GM06990 (cell line): Measurements from ENCODE around the gene AOC3.
"Not testable (repeated sequence)": the region's sequence is repeated elsewhere in the genome, so short reads cannot be mapped to it uniquely, and the experiment has no call there.

Experiments
- DNase-seq: peaks from one replicate; pipeline ENCODE4 v3.0.0-alpha.2; 2011; ENCODE audit not compliant: insufficient read length; ENCODE audit errors: extremely low read depth
- H3K27me3 ChIP-seq: replicated peaks from 2 replicates; pipeline ENCODE4 v1.6.0; 2011; ENCODE audit warnings: low read length; ENCODE audit not compliant: control insufficient read depth, insufficient read depth
- H3K36me3 ChIP-seq: 2 replicates; pipeline ENCODE4 v1.5.1; 2011; ENCODE audit warnings: low read length; ENCODE audit not compliant: control insufficient read depth, insufficient read depth
- H3K4me3 ChIP-seq: replicated peaks from 2 replicates; pipeline ENCODE4 v1.5.1; 2011; ENCODE audit warnings: low read depth, mild to moderate bottlenecking, control low read depth, low read length
- TF ChIP-seq, protein P1 (sequence below): IDR thresholded peaks from 2 replicates; pipeline ENCODE4 v1.5.1; 2011; ENCODE audit warnings: low read length, control low read depth, mild to moderate bottlenecking, inconsistent platforms; ENCODE audit not compliant: insufficient read depth, poor library complexity, severe bottlenecking

AOC3 gene

DNA sequence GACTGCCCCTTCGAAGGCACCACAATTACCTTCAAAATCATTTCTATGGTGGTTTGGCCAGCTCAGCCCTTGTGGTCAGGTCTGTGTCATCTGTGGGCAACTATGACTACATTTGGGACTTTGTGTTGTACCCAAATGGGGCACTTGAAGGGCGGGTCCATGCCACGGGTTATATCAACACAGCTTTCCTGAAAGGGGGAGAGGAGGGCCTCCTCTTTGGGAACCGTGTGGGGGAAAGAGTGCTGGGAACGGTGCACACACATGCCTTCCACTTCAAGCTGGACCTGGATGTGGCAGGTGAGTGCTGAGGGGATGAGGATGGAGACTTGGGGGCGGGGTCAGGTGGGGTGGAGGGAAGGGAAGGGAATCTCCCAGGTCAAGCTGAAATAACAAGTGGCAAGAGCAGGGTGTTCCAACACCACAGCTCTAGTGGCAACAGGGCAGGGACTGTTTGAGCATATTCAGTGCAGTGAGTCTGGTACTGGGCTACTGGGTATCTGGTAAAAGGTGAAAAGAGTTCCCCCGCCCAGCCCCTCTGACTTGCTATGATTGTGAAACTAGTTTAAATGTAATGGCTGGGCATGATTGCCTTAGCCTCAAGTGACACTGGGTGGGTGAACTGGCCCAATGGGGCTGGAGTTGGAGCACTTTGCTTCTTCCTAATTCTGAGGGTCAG is 4.9 kb upstream of the AOC3 start:
- no peak overlapping the region for H3K4me3 ChIP-seq
- peaks cover 21% of the 10 kb centered on the region for H3K36me3 ChIP-seq
- no peak for DNase-seq
- TF ChIP-seq, protein P1, sequence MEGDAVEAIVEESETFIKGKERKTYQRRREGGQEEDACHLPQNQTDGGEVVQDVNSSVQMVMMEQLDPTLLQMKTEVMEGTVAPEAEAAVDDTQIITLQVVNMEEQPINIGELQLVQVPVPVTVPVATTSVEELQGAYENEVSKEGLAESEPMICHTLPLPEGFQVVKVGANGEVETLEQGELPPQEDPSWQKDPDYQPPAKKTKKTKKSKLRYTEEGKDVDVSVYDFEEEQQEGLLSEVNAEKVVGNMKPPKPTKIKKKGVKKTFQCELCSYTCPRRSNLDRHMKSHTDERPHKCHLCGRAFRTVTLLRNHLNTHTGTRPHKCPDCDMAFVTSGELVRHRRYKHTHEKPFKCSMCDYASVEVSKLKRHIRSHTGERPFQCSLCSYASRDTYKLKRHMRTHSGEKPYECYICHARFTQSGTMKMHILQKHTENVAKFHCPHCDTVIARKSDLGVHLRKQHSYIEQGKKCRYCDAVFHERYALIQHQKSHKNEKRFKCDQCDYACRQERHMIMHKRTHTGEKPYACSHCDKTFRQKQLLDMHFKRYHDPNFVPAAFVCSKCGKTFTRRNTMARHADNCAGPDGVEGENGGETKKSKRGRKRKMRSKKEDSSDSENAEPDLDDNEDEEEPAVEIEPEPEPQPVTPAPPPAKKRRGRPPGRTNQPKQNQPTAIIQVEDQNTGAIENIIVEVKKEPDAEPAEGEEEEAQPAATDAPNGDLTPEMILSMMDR: no peak
- H3K27me3 ChIP-seq: no peaks in the 10 kb centered on the region

GRCh38 chr17:42846594-42847280 is 4.3 kb upstream of the AOC3 start:
- TF ChIP-seq, protein P1: no peak
- H3K27me3 ChIP-seq: no peaks in the 10 kb centered on the region
- peaks cover 16% of the 10 kb centered on the region for H3K36me3 ChIP-seq
- no peak overlapping the region for H3K4me3 ChIP-seq
- no peak for DNase-seq

DNA sequence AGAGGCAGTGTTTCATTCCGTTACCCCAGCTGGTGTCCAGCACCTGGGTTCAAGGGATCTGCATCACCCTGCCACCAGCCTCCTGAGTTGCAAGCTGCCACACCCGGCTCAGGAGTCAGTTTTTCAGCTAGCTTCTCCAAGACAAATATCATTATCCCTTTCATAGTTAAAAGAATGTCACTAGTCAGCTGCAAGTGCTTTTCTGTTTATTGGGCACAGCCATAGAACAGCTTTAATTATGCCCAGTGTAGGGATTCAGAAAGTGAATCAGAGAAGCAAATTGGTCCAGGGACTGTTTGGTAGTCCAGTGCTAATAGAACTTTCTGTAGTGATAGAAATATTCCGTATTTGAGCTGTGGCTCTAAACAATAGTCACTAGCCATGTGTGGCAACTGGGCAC is 2.9 kb upstream of the AOC3 start:
- Histone ChIP-seq H3K4me3 (no peak overlapping the region), H3K36me3 (peaks cover 14% of the 10 kb centered on the region), H3K27me3 (no peaks in the 10 kb centered on the region)
- TF ChIP-seq, protein P1: no peak
- no peak for DNase-seq

GRCh38 chr17:42849031-42849430 is 2.0 kb upstream of the AOC3 start:
- H3K36me3 ChIP-seq: peaks cover 6% of the 10 kb centered on the region
- H3K27me3 ChIP-seq: no peaks in the 10 kb centered on the region
- DNase-seq: no peak
- no peak overlapping the region for H3K4me3 ChIP-seq
- TF ChIP-seq, protein P1: no peak

GRCh38 chr17:42849451-42850181 is 1.4 kb upstream of the AOC3 start:
- TF ChIP-seq, protein P1: no peak
- H3K27me3 ChIP-seq: no peaks in the 10 kb centered on the region
- DNase-seq: no peak

GRCh38 chr17:42851371-42852240 is 607 bp downstream of the AOC3 start:
- DNase-seq, H3K4me3 ChIP-seq, H3K36me3 ChIP-seq, H3K27me3 ChIP-seq: not testable (repeated sequence)

More at GRCh38 chr17:42849451-42850181, 1.4 kb upstream of the AOC3 start:
- no peak overlapping the region for H3K4me3 ChIP-seq
- H3K36me3 ChIP-seq: peaks cover 6% of the 10 kb centered on the region
